ENCODE data around the gene LPO.
A peak's percentile ranks its signal among the peaks of the same experiment; 100 is the strongest.

The LPO gene

GRCh38 chr17:58316260-58316960 is 78.0 kb downstream of the LPO start:
- Histone ChIP-seq H3K4me3 (ENCODE audit: low read length) (no peak overlapping the region), H3K9ac (ENCODE audit: low read length) (no peak overlapping the region), H3K36me3 (ENCODE audit: control insufficient read depth, insufficient read depth, low read length, severe bottlenecking) (no peaks in the 10 kb centered on the region), H3K9me3 (ENCODE audit: control insufficient read depth, low read length) (no peaks in the 10 kb centered on the region), H3K4me1 (ENCODE audit: control insufficient read depth, insufficient read depth, low read length) (no peaks in the 10 kb centered on the region), H3K27me3 (replicated peaks; ENCODE audit: control insufficient read depth, insufficient read depth, low read length) (peaks cover 14% of the 10 kb centered on the region)
- no peak for DNase-seq (ENCODE audit: low read depth)

DNA sequence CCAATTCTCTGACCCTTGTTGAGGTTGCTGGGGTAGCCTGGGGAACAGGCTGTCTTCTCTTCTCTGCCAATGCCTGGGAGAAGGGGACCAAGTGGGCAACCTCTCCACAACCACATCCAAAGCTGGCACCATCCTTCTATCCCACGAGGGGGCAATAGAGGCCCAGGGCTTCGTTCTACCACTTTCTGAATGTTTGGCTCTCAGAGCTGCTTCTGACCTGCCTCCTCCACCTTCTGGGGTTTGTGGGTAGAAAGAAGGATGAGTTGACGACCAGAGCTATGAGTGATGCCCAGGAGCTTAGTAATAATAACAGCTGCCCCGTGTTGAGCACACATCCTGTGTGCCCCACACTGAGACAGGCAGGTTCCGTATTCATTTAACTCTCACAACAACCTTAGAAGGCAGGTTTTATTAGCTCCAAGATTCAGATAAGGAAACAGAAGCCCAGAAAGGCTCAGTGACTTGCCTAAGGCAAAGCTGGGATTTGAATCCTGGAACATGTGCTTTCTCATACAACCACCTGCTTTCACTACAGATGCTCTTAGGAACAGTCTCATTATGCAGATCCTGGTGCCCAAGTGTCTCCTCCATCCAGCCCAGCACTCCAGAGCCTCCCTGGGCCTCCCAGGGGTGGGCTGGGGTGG is 79.2 kb downstream of the LPO start:
- no peaks in the 10 kb centered on the region for H3K4me1 ChIP-seq (ENCODE audit: control insufficient read depth, insufficient read depth, low read length)
- no peaks in the 10 kb centered on the region for H3K36me3 ChIP-seq (ENCODE audit: control insufficient read depth, insufficient read depth, low read length, severe bottlenecking)
- peak; percentile 47 for DNase-seq (ENCODE audit: low read depth)
- peaks cover 24% of the 10 kb centered on the region for H3K27me3 ChIP-seq (replicated peaks; ENCODE audit: control insufficient read depth, insufficient read depth, low read length)
- no peak overlapping the region for H3K9ac ChIP-seq (ENCODE audit: low read length)
- no peaks in the 10 kb centered on the region for H3K9me3 ChIP-seq (ENCODE audit: control insufficient read depth, low read length)
- H3K4me3 ChIP-seq (ENCODE audit: low read length) = no peak overlapping the region

DNA sequence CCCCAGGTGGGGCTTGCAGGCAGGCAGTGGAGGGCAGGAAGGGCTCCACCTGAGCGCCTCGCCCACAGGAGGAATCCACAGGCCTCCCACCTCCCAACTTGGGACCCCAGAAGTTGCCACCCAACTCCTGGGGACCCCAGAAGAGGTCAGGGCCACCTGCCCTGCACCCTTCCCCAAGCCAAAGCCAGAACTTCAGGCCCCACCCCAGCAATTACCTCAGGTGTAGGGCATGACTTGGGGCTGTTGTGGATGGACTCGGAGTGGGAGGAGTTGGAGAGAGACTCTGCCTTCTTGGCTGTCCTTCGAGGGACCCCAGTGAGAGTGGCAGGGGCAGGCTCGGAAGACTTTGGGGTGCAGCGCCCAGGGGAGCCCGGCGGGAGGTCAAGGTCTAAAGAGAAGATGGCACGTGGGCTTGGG is 79.7 kb downstream of the LPO start:
- H3K9ac ChIP-seq (ENCODE audit: low read length) = no peak overlapping the region
- no peaks in the 10 kb centered on the region for H3K9me3 ChIP-seq (ENCODE audit: control insufficient read depth, low read length)
- H3K36me3 ChIP-seq (ENCODE audit: control insufficient read depth, insufficient read depth, low read length, severe bottlenecking) = no peaks in the 10 kb centered on the region
- H3K27me3 ChIP-seq (replicated peaks; ENCODE audit: control insufficient read depth, insufficient read depth, low read length) = peaks cover 24% of the 10 kb centered on the region
- DNase-seq (ENCODE audit: low read depth) = no peak
- no peak overlapping the region for H3K4me3 ChIP-seq (ENCODE audit: low read length)
- no peaks in the 10 kb centered on the region for H3K4me1 ChIP-seq (ENCODE audit: control insufficient read depth, insufficient read depth, low read length)
